ENCODE data around the gene PPP1R14C. TPM values are rescaled to one million over a fixed set of nuclear protein-coding genes. Genes with fewer than 3 reads are reported as not detected.

The PPP1R14C gene
- total RNA-seq, 1 donor from 2014 or later: 18.3 TPM

DNA sequence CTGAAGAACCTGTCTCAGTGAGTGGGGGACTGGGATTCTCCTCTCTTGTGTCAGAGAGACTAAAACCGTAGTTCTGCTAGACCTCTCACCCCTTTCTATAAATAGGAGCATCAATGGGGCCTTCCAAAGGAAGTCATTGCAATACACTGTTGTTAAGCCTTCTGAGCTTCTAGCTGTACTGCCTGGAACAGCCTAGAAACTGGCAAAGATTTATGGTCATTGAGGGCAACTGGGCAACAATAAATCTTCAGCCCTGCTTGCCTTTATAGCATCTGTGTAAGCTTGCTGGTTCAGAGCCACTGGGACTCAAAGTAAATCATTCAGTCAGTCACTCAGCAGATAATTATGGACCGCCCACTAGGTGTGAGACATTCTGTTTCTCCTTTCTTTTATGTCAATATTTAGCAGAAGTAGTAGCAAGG, 53.2 kb downstream of the PPP1R14C start:
- no peak for DNase-seq

DNA sequence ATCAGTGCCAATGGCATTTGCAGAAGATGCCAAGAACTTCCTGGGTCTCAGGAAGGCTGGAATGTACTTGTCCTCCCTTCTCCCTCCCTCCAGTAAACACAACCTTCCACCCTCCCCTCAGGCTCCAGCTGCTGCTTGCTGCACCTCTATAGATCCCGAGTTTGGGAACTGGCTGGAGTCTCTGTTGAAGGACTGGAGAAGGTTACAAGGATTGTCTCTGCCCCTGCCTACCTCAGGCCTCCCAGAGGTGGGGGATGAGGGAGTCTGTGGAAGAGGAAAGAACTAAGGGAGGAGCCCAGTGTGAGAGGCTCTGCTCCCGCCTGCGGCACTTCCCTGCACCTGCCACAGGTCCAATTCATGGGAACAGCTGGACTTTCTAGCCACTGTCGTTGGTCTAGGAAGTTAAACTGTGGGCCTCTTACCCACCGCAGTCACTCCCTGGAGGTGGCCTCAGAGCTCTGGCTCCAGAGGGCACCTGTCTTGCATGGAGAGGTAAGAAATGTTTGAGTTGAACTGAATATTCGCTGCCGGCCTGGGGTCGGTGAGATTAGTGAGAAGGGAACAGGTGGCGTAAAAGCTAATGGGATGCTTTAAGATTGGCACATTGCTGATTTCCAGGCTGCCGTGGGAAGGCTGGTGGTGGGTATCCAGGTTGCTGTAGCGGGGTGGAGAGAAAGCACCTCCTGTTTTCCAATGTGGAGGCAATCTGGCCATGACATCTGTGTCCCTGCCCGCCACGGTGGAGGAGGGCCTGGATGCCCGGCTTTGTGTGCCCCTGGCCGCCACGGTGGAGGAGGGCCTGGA, 54.3 kb downstream of the PPP1R14C start:
- no peak for DNase-seq

GRCh38 chr6:150198532-150198931, 55.7 kb downstream of the PPP1R14C start:
- DNase-seq: no peak

DNA sequence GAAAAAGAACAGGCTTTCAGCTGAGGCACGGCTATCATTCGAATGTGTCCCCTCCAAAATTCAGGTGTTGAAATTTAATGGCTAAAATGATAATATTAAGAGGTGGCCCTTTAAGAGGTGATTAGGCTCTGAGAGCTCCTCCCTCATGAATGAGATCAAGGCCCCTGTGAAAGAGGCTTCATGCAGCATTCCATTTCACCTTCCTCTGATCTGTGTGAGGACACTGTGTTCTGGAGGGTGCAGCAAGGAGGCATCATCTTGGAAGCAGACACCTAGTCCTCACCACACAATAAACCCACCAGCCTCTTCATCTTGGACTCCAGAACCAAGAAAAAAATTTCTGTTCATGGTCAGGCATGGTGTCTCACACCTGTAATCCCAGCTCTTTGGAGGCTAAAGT, 56.4 kb downstream of the PPP1R14C start:
- no peak for DNase-seq

DNA sequence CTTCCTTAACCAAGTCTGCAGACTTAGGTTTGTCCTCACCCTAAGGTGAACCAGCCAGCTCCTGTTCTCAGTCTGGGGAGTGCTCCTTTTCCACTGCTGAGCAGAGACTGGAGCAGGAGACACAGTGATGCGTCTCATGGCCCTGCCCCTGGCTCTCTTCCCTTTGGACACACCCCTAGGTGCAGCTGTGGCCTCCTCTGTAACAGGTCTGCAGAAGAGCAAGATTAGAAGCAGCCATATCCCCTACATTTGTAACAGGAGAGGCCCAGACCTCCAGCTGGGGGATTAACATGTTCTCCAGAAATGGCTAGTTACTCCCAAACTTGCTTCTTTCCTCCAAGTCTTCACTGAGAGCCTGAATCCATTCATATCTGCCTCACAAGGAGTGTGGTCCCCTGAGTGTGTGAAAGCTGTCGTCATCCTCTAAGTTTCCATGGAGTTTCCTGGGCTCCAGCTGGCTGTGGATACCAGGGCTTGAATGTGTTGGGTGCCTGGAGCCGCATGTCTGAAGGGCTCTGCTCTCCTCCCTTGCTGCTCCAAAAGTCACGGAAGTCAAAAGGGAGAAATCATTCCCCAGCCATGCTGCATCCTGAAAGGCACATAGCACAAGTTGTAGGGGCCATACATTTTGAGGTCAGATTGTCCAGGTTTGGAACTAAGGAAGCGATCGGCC, 57.7 kb downstream of the PPP1R14C start:
- DNase-seq: no peak

GRCh38 chr6:150201285-150201684, 58.4 kb downstream of the PPP1R14C start:
- DNase-seq: no peak

DNA sequence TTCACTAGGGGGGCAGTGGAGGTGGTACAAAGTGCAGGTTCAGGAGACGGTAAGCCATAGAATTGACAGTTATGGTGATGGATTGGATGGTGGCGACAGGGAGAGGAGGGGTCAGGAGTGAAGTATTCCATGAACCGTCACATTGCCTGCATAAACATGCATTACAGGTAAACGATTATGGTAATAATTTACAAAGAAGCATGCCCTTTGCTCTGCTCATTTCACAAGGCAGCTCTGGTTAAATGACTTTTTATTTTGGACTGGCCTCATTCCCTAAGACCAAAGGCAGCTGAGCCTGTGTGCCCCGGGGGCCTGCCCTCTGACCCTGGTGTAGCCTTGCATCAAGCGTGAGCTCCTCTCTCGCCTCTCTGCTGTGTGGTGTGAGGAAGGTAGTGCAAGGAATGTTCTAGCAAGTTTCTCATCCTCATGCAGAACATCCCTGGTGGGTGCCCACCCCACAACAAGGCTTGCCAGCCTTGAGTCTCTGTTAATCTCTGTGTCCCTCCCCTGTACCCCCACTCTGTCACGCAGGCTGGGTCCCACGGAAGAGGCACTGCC, 59.0 kb downstream of the PPP1R14C start:
- DNase-seq: no peak

- DNase-seq: no peak
Measured at GRCh38 chr6:150202404-150202803, 59.6 kb downstream of the PPP1R14C start.

- no peak for DNase-seq
Measured at GRCh38 chr6:150202934-150203333, 60.1 kb downstream of the PPP1R14C start.

DNA sequence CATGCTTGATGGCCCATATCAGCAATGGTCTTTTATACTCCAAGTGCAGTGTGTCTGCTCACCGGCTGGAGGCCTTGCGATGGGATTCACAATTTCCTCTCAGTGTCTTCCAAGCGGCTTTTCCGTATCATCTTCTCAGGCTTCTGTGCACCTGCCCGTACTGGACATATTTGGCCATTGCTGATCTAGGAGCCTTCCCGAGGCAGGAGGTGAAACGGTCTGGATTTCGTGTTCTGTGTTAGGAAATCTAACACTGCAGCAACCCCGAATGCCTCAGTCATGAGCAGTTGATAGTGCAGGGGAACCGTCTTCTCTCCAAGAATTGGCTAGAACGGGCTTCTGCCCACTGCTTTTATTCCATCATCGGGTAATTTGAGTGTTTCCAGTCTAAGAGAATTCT, 60.5 kb downstream of the PPP1R14C start:
- DNase-seq: no peak

GRCh38 chr6:150203871-150204545, 61.2 kb downstream of the PPP1R14C start:
- DNase-seq: no peak

DNA sequence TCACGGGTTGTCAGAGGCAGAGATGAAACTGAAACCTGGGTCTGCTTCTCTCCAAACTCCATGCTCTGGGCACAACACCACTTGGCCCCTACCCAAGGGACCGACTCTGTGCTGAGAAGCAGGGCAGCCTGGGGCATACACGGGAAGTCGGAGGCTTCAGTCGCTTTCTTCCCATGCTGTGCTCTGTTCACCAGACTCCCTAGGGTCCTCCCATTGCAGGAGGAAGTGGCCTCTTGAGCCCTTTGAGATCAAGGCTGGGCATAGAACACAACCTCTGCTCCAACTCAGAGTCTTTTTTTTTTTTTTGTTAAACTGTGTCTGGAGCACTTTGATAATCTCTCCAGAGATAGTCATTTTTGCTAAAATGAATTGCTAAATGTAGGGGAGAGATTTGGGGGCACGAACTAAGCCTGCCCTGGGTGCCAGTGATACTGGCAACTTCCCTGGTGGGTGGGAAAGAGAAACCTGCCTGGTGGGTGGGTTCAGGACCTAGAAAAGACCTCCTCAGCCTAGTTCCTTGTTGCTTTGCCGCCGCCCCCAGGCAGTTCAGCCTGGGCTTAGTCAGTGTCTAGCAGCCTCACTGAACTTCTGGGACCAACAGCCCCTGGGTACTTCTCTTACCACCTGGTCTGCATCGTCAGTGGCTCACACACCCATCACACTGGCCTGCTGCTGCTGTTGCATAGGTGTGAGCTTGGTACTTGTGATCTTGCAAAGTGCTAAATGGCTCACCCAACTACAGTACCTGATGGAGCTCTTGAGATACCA, 62.0 kb downstream of the PPP1R14C start:
- no peak for DNase-seq

GRCh38 chr6:150207931-150208570, 65.2 kb downstream of the PPP1R14C start:
- DNase-seq: no peak

GRCh38 chr6:150208611-150209352, 65.9 kb downstream of the PPP1R14C start:
- DNase-seq: no peak

DNA sequence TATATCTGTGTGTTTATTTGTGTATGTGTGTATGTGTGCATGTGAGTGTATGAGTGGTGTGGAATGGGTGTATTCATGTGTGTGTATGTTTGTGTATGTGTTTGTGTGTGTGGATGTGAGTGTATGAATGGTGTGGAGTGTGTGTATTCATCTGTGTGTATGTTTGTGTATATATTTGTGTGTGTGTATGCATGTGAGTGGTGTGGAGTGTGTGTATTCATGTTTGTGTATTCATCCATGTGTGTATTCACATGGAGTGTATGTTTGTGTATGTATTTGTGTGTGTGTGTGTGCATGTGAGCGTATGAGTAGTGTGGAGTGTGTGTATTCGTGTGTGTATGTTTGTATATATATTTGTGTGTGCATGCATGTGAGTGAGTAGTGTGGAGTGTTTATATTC, 66.6 kb downstream of the PPP1R14C start:
- DNase-seq: no peak

GRCh38 chr6:150211700-150212511, 69.1 kb downstream of the PPP1R14C start:
- DNase-seq: no peak

DNA sequence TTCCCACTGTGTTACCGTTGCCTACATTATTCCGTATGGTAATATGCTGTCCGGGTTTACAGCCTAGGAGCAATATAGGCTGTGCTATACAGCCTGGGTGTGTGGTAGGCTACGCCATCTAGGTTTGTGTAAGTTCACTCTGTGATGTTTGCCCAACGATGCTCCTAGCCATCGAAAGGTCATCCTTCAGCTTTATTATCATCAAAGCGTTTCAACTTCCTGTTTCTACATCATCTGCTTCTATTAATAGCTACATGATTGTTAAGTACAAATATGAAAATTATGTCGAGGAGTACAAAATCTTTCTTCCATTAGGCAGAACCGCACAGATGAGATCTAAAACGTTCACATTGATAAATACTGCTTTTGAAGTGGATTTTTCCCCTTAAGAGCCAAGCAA, 69.9 kb downstream of the PPP1R14C start:
- no peak for DNase-seq

- DNase-seq: no peak
Measured at GRCh38 chr6:150213301-150213700, 70.5 kb downstream of the PPP1R14C start.

GRCh38 chr6:150214310-150214709, 71.5 kb downstream of the PPP1R14C start:
- DNase-seq: no peak

All from skin of body (tissue), 2 donors.